Head of caudate nucleus (tissue), 42 donors: ENCODE measurements around the gene POLDIP2.

Experiments used
- DNase-seq, 42 donors: peaks; one replicate each; pipeline versions ENCODE4 v3.0.0 to v3.0.0-alpha.2; 2020 to 2021; ENCODE audit warnings: mixed read lengths in 7 of 42
- intact Hi-C: fragments of 100-400 bp; cut with DNase I; formaldehyde crosslinking; loops from one replicate; pipeline ENCODE4 v1.15.0; 2022

Gene POLDIP2

GRCh38 chr17:28325211-28325610 is 32.1 kb downstream of the POLDIP2 start:
- peak in 1 of 42 donors; percentile 14 for DNase-seq
- intact Hi-C loops: no loop called here

- intact Hi-C loops: no loop called here
- DNase-seq: no peak
Observed at GRCh38 chr17:28324781-28325180, 32.5 kb downstream of the POLDIP2 start.

- peak in 1 of 42 donors; percentile 11 for DNase-seq
- intact Hi-C loops: no loop called here
Observed at GRCh38 chr17:28324267-28324745, 33.0 kb downstream of the POLDIP2 start.

GRCh38 chr17:28320215-28321061 is 36.9 kb downstream of the POLDIP2 start:
- intact Hi-C loops: no loop called here

GRCh38 chr17:28319598-28319935 is 37.8 kb downstream of the POLDIP2 start:
- intact Hi-C loops: loop anchor here (2.0 kb wide), 1 partner anchor 37 kb away; the partner anchor contains the start of gene POLDIP2
- peak in 1 of 42 donors; percentile 35 for DNase-seq

More at GRCh38 chr17:28320215-28321061, 36.9 kb downstream of the POLDIP2 start:
- peak in 1 of 42 donors; percentile 22 for DNase-seq

GRCh38 chr17:28318759-28319597 is 38.3 kb downstream of the POLDIP2 start, which contains the start of gene TMEM97:
TSS of gene TMEM97 (plus strand) at chr17:28319200. CDS start at chr17:28319240, 40 bp downstream.
- intact Hi-C loops: loop anchor here (2.0 kb wide), 1 partner anchor 38 kb away; the partner anchor contains the start of gene POLDIP2

GRCh38 chr17:28317966-28318758 is 39.2 kb downstream of the POLDIP2 start:
- intact Hi-C loops: loop anchor here (2.0 kb wide), 1 partner anchor 39 kb away; the partner anchor contains the start of gene POLDIP2
- peak in 4 of 42 donors; percentile 9 to 42 (median 26) for DNase-seq

More at GRCh38 chr17:28318759-28319597, 38.3 kb downstream of the POLDIP2 start, which contains the start of gene TMEM97:
- peak; percentile 95 to 99 (median 98) for DNase-seq

GRCh38 chr17:28317099-28317965 is 40.0 kb downstream of the POLDIP2 start:
- intact Hi-C loops: no loop called here
- peak in 1 of 42 donors; percentile 16 for DNase-seq

- no peak for DNase-seq
- intact Hi-C loops: no loop called here
Observed at GRCh38 chr17:28315846-28316705, 41.3 kb downstream of the POLDIP2 start.

- intact Hi-C loops: no loop called here
- peak in 1 of 42 donors; percentile 20 for DNase-seq
Observed at GRCh38 chr17:28313841-28314240, 43.5 kb downstream of the POLDIP2 start.

- DNase-seq: no peak
- intact Hi-C loops: no loop called here
Observed at GRCh38 chr17:28306954-28307401, 50.3 kb downstream of the POLDIP2 start.

GRCh38 chr17:28298449-28298848 is 58.9 kb downstream of the POLDIP2 start:
- intact Hi-C loops: no loop called here
- DNase-seq: no peak
